ENCODE results near the gene GAS2L2. TPM values are rescaled to one million over a fixed set of nuclear protein-coding genes. Genes with fewer than 3 reads are reported as not detected.

GAS2L2 gene
- total and polyA plus RNA-seq, 2 of the 8 experiments (the other 6 are each of a cell fraction or from before 2014, with no cell fraction given), result 0.09 to 0.13 TPM

DNA sequence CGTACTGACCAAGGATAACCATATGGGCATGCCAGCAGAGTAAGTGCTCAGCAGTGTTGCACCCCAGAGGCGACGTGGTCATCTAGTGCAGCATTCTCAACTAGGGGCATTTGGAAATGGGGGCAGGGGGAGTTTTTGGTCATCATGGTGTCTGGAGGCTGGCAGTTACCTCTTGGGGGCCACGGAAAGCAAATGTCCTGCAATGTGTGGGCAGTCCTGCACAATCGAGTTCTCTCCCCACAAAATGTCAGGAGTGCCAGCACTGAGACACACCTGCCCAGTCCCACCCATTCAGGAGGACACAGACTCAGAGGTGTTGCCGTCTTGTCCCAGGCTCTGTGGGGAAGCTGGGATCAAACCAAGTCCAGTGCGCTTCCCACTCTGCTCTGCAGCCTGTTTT lies 18.6 kb downstream of the GAS2L2 start:
- CTCF ChIA-PET (ENCODE audit: partially characterized antibody), result interaction anchor here (2.6 to 9.8 kb wide), 2 partner anchors 29 to 122 kb away, joined by 12 to 45 read pairs; no protein-coding TSS in a partner anchor
- WGBS, 2 experiments (ENCODE audit: extremely low coverage in 1 of 2, insufficient coverage in 1 of 2, insufficient read length in 1 of 2, insufficient replicate concordance in 2 of 2, low coverage in 1 of 2, low lambda C conversion rate in 2 of 2, missing lambda C conversion rate in 1 of 2), result 90% methylated on average over 7 of the region's 7 CpGs; no CpG with 5 or more reads in 1 of the 2 experiments

More for the DNA sequence above, 18.6 kb downstream of the GAS2L2 start:
- no peak overlapping the region for H3K9ac ChIP-seq (replicated peaks in 1 of 4; ENCODE audit: extremely low read depth in 1 of 4, low read depth in 3 of 4, low read length in 3 of 4)
- H3K4me2 ChIP-seq (ENCODE audit: insufficient read depth in 1 of 2, low read depth in 2 of 2, low read length in 2 of 2), result no peak overlapping the region
- FAIRE-seq, result no peak
- no peak overlapping the region for H3K14ac ChIP-seq (ENCODE audit: insufficient read length)
- H4K20me1 ChIP-seq (replicated peaks in 1 of 2; ENCODE audit: control insufficient read depth in 1 of 2, insufficient read depth in 2 of 2, low read length in 2 of 2), result peaks cover 5 to 17% of the 10 kb centered on the region in 2 experiments
- no peak overlapping the region for H4K5ac ChIP-seq (ENCODE audit: insufficient read length, low read depth, low read length)
- H3K27ac ChIP-seq (ENCODE audit: low read depth, low read length), result no peak overlapping the region
- peaks cover 2 to 21% (median 7%) of the 10 kb centered on the region in 4 experiments; a peak in 6 of 7 replicates for H3K4me1 ChIP-seq (replicated peaks in 1 of 4; ENCODE audit: control insufficient read depth in 3 of 4, insufficient read depth in 4 of 4, low read length in 3 of 4)
- no peak overlapping the region for H2AFZ ChIP-seq (ENCODE audit: low read length)
- no peak overlapping the region for H4K91ac ChIP-seq (replicated peaks; ENCODE audit: insufficient read length, low read length)
- no peak overlapping the region for H4K8ac ChIP-seq (ENCODE audit: extremely low read depth, insufficient read depth, low read length)
- peaks cover 0 to 16% (median 8%) of the 10 kb centered on the region in 4 experiments; a peak in 5 of 7 replicates for H3K27me3 ChIP-seq (replicated peaks in 1 of 4; ENCODE audit: control insufficient read depth in 3 of 4, extremely low read depth in 1 of 4, insufficient read depth in 3 of 4, low read length in 3 of 4)
- no peak overlapping the region for H3K4me3 ChIP-seq (ENCODE audit: extremely low read depth in 1 of 4, insufficient read depth in 2 of 4, low read depth in 3 of 4, low read length in 4 of 4)
- H2BK15ac ChIP-seq (ENCODE audit: low read length), result no peak overlapping the region
- no peaks in the 10 kb centered on the region for H3K36me3 ChIP-seq (ENCODE audit: control insufficient read depth in 2 of 4, insufficient read depth in 4 of 4, low read length in 3 of 4)
- no peak overlapping the region for H3K23ac ChIP-seq (ENCODE audit: insufficient read length)
- H3K9me3 ChIP-seq (ENCODE audit: insufficient read depth in 2 of 2, low read depth in 1 of 2, low read length in 1 of 2), result no peaks in the 10 kb centered on the region
- H2BK120ac ChIP-seq (replicated peaks; ENCODE audit: low read depth, low read length), result no peak overlapping the region
- no peak for DNase-seq (ENCODE audit: low read depth in 1 of 2, low spot score in 2 of 2)
- H2AK5ac ChIP-seq (ENCODE audit: low read depth, low read length), result no peak overlapping the region
- H3K4ac ChIP-seq (replicated peaks; ENCODE audit: insufficient read length, low read depth, low read length), result no peak overlapping the region
- H3K18ac ChIP-seq (ENCODE audit: extremely low read depth, low read length), result no peak overlapping the region
- no peak overlapping the region for H2BK12ac ChIP-seq (ENCODE audit: low read depth, low read length)
- H3K56ac ChIP-seq (replicated peaks; ENCODE audit: insufficient read length, low read depth, low read length), result no peak overlapping the region
- H3K23me2 ChIP-seq (ENCODE audit: low read depth, low read length), result peaks cover 9% of the 10 kb centered on the region; the same call in 1 of the 2 replicates
- H3K79me2 ChIP-seq (ENCODE audit: control insufficient read depth in 1 of 2, insufficient read depth in 2 of 2, low read length in 2 of 2), result no peaks in the 10 kb centered on the region
- TF ChIP-seq EGR1 (IDR thresholded peaks at IDR 0.05; ENCODE audit: borderline replicate concordance, low read depth, low read length) (no peak), HDAC6 (IDR thresholded peaks at IDR 0.05; ENCODE audit: low read depth, low read length) (no peak), KDM4A (IDR thresholded peaks at IDR 0.05; ENCODE audit: low read depth, low read length, severe bottlenecking) (no peak), FOSL1 (IDR thresholded peaks at IDR 0.05; ENCODE audit: insufficient read depth, low read depth, low read length) (no peak), RNF2 (IDR thresholded peaks at IDR 0.05; ENCODE audit: borderline replicate concordance, low read depth, low read length, missing control alignments, poor library complexity, severe bottlenecking) (no peak)
- no peak overlapping the region for H2BK20ac ChIP-seq (ENCODE audit: low read length)
- H3K79me1 ChIP-seq (ENCODE audit: low read depth, low read length), result peaks cover 2% of the 10 kb centered on the region; the same call in 1 of the 2 replicates
- POLR2A ChIA-PET (ENCODE audit: partially characterized antibody), result interaction anchor here (1.3 to 3.7 kb wide), 3 partner anchors 9 to 74 kb away, joined by 3 to 16 read pairs (median 4); partner anchors contain the start of gene TAF15
- no peak overlapping the region for H2BK5ac ChIP-seq (ENCODE audit: low read depth, low read length)
